Measurements from ENCODE around the gene HSD17B8.

DNA sequence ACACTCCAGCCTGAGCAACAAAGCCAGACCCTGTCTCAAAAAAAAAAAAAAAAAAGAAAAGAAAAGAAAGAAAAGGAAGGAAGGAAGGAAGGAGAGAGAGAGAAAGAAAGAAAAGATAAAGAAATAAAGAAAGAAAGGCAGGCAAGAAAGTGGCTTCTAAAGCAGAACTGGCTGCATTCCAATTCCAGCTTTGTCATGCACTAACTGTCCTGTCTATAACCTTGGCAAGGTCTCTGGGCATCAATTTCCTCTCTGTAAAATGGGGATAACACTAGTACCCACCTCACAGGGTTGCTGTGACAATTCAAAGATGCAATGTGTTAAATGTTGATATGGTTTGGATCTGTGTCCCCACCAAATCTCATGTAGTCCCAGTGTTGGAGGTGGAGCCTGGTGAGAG, 31.9 kb downstream of the HSD17B8 start:
- TF ChIP-seq, protein P1, sequence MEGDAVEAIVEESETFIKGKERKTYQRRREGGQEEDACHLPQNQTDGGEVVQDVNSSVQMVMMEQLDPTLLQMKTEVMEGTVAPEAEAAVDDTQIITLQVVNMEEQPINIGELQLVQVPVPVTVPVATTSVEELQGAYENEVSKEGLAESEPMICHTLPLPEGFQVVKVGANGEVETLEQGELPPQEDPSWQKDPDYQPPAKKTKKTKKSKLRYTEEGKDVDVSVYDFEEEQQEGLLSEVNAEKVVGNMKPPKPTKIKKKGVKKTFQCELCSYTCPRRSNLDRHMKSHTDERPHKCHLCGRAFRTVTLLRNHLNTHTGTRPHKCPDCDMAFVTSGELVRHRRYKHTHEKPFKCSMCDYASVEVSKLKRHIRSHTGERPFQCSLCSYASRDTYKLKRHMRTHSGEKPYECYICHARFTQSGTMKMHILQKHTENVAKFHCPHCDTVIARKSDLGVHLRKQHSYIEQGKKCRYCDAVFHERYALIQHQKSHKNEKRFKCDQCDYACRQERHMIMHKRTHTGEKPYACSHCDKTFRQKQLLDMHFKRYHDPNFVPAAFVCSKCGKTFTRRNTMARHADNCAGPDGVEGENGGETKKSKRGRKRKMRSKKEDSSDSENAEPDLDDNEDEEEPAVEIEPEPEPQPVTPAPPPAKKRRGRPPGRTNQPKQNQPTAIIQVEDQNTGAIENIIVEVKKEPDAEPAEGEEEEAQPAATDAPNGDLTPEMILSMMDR (IDR thresholded peaks at IDR 0.05), result no peak
- TF ChIP-seq FOXM1 (IDR thresholded peaks at IDR 0.05; ENCODE audit: low read depth), result no peak

Measured in SK-N-SH (cell line).